HG03442 (cell line): ENCODE measurements around the gene FGF12.

Experiments
- ATAC-seq: cut with Tn5 transposase; IDR thresholded peaks from one replicate; pipeline ENCODE4 v1.9.1; 2021; ENCODE audit warnings: mild to moderate bottlenecking, moderate library complexity; ENCODE audit not compliant: unreplicated experiment

FGF12 gene

DNA sequence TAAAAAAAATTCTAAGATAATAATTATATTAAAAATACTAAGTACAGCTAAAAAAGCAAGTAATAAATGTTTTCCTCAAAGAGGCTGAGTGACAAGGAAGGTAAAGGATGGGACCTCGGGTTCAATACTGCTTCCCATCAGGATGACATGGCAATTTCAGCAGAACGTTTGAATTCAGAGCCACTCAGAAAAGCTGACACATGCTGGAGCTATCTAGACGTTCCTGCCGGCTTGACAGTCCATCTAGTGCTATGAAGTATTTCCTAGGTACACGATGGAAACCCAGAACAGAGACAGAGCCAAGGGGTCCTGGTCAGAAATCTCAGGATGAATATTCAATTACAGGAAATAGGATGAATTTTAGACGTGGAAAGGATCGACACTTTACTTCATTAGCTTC is 361.8 kb downstream of the FGF12 start:
- ATAC-seq: no peak

DNA sequence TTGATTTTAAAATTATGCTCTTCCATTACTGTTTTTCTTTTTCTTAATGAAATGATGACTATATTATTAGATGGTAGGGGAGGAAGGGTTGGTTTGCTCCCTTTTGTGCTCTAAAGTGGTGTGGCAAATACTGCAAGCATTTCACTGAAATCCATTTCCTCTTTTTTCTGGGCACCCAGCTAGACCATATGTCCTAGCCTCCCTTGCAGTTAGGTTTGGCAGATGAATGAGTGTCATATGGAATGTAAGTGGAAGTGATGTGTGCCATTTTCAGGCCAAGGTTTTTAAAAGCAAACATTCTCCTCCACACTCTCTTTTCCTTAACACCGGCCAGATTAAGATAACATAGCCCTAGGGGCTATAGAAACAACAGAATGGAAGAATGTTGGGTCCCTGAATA is 363.0 kb downstream of the FGF12 start:
- ATAC-seq: no peak

DNA sequence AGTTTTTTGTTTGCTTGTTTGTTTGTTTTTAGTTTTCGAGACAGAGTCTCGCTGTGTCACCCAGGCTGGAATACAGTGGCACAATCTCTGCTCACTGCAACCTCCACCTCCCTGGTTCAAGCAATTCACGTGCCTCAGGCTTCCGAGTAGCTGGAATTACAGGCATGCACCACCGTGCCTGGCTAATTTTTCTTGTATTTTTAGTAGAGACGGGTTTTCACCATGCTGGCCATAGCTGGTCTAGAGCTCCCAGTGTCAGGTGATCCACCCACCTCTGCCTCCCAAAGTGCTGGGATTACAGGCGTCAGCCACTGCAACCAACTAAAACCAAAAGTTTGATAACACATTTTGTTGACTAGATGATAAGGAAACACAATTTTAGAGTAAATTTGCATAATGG is 372.7 kb downstream of the FGF12 start:
- ATAC-seq: no peak

GRCh38 chr3:192352142-192352541 is 375.2 kb downstream of the FGF12 start:
- no peak for ATAC-seq

GRCh38 chr3:192351441-192351840 is 375.9 kb downstream of the FGF12 start:
- no peak for ATAC-seq

DNA sequence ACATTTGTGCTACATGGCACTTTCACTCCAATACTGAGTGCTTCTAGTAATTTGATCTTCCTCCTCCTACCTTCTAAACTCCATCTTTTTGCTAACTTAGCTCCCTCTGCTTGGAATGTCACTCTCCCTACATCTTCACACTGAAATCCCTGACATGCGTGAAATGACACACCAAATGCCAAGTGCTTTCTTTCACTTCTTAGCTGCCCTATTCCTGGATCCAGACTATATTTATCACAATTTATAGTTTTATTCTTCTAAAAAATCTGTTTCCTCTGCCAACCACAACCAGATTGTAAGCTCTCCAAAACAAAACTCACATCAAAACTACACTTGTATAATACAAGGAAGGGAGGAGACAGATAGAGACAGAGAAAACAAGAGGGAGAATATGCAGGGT is 387.3 kb downstream of the FGF12 start:
- ATAC-seq: no peak

- no peak for ATAC-seq
Measured at GRCh38 chr3:192339214-192339613, 388.1 kb downstream of the FGF12 start.

DNA sequence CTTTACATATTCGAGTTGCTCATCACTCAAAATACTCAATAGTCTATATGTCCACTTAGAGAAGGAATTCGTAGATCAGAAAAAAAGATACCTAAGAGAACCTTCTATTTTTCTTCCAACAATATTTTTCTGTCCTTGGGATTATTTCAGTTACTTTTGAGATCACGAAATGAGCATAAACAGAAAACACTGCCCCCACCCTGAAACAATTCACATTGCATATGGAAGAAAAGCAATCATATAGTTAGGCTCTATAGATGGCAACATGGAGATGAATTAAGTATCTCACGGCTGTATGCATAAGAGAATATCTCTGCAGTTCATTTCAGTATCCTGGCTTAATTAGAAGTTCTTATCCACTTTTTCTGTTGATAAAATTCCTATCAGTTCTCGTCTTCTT is 391.1 kb downstream of the FGF12 start:
- ATAC-seq: no peak

GRCh38 chr3:192332386-192333291 is 394.7 kb downstream of the FGF12 start:
- no peak for ATAC-seq

- ATAC-seq: no peak
Measured at GRCh38 chr3:192331749-192332385, 395.5 kb downstream of the FGF12 start.

DNA sequence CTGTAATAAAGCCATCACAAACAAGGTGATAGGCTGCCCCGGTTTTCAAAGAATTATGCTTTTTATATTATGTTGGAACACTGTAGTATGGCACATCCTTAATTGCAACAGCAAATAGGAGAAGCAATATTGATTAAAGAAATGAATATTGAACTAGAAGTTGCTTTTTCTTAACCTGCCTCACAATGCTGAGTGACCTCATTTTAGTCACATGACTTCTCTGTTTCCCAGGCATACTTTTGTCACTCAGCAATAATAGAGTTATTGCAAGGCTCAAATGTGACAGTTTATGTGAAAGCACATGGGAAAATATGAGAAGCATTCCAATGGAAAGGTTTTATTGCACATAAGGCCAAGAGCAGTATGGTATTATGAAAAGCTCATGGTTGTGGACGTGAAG is 400.7 kb downstream of the FGF12 start:
- ATAC-seq: no peak

DNA sequence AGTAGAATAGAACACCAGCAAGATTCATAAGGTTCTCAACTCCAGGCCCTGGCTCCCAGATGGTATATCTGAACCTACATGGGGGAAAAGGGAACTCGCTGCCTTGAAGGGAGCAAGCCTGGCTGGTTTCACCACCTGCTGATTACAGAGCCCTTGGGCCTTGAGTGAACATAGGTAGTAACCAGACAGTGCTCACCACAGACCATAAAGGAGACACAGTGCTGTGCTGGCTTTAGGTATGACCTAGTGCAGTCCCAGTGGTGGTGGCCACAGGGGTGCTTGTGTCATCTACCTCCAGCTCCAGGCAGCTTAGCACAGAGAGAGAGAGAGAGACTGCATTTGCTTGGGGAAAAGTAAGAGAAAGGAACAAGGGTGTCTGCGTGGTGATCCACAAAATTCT is 409.8 kb downstream of the FGF12 start:
- ATAC-seq: no peak

DNA sequence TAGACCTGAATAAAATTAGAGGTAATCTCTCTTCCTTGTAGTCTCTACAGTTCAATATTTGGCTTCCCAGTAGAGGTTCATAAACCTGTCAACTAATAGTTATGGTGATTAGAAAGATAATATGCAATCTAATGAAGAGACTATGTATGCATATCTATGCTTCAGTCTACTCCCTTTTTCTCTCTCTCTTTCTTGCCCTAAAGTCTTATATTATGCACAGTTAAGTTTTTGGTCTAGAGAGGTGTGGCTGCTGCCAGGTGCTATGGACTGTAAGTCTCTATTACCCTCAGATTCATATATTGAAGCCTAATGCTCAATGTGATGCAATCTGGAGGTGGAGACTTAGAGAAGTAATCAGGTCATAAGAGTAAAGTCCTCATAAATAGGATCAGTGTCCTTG is 413.7 kb downstream of the FGF12 start:
- ATAC-seq: no peak

DNA sequence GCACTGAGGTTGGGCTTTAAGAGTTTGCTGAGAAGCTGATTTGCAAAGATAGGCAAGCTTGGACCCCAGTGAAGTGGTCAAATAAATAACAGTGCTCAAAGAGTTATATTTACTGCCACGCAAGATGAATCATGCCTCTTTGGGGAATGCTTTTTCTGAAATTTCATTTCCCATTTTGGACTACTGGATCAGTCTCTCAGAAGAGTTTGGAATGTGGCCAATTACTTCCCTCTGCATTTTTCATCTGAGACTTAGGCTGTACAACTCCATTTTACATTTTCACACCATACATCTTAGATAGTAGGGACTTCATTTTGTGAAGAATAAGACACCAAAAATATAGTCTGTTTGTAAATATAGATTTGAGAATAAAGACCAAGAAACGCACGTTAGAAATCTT is 419.7 kb downstream of the FGF12 start:
- ATAC-seq: no peak

GRCh38 chr3:192303235-192303634 is 424.1 kb downstream of the FGF12 start:
- ATAC-seq: no peak

DNA sequence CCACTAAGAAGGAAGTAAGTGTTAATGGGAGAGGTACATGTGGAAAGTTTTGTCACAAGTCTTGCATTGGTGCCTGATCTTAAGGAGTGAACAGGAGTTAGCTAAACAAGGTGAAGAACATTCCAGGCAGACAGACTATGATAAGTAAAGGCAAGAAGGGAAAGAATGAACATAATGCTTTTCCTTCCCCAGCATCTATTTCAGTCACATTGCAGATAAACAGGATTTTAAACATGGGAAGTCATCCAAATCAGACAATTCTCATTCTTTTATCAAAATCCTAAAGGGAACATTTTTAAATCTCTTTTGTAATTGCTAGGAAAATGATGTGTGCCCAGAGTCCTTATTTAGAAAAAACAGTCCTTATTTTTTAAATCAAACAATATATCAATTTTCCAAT is 424.6 kb downstream of the FGF12 start:
- ATAC-seq: no peak

DNA sequence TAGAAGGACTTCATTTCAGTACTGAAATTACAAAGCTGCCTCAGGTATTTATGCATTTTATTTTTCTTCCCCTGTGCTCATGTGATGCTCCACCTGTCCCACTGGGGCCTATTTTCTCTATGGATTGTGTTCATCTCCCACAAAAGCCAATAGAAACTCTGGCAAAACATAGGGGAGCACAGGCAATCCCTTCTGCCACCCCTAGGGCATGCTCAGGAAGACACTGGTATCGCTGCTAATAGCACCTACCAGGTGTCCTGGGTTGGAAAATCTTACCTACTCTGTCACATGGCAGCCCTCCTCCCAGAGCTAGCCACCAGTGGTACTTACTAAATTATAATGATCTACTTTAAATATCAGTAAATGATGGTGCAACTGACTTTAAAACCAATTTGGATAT is 427.4 kb downstream of the FGF12 start:
- ATAC-seq: no peak

DNA sequence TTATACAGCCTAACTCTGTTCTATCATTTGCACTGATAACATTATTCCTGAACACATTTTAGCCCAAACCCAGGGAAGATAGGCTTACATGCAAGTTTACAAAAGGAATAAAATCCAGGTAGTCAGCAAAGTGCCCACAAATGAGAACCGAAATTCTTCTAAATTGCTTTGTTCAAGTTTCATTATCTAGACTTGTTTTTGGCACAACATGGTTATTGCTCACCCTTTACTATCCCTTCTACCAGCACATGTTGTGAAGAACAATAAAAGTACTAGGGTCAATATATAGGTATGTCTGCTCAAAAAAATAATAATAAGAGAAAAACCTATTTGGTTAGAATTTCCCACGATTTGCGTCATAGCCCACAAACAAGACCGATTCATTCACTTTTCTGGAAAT is 430.5 kb downstream of the FGF12 start:
- no peak for ATAC-seq

- ATAC-seq: no peak
Measured at GRCh38 chr3:192284443-192285072, 442.8 kb downstream of the FGF12 start.

GRCh38 chr3:192281207-192281880 is 446.0 kb downstream of the FGF12 start:
- ATAC-seq: no peak

- no peak for ATAC-seq
Measured at GRCh38 chr3:192279664-192280063, 447.7 kb downstream of the FGF12 start.
